Astrocyte of the spinal cord (primary cell): ENCODE results near the gene UNKL.
A peak's percentile ranks its signal among the peaks of the same experiment; 100 is the strongest.

ENCODE experiments used
- DNase-seq: peaks from one replicate; pipeline ENCODE4 v3.0.0; 2011; ENCODE audit warnings: low read depth, low spot score
- H3K4me3 ChIP-seq: 2 replicates; pipeline ENCODE4 v1.5.1; 2011; ENCODE audit warnings: low read depth, mild to moderate bottlenecking, low read length, moderate library complexity
- CTCF ChIP-seq: IDR thresholded peaks from 2 replicates; pipeline ENCODE4 v1.5.1; 2012; ENCODE audit warnings: low read depth, mild to moderate bottlenecking, low read length, inconsistent platforms
- in situ Hi-C: cut with HindIII; loops from 2 replicates; pipeline ENCODE4 v1.10.0; 2017; ENCODE audit warnings: low sequenced_read_pairs

Gene UNKL

GRCh38 chr16:1345651-1346421 lies 68.7 kb downstream of the UNKL start:
- in situ Hi-C loops, result no loop called here
- TF ChIP-seq CTCF, result no peak
- H3K4me3 ChIP-seq, result no peak overlapping the region

GRCh38 chr16:1345087-1345486 lies 69.4 kb downstream of the UNKL start:
- no peak for TF ChIP-seq CTCF
- H3K4me3 ChIP-seq, result no peak overlapping the region
- no peak for DNase-seq
- in situ Hi-C loops, result no loop called here

More at GRCh38 chr16:1345651-1346421, 68.7 kb downstream of the UNKL start:
- DNase-seq, result no peak

- in situ Hi-C loops, result no loop called here
- TF ChIP-seq CTCF, result no peak
- DNase-seq, result no peak
- H3K4me3 ChIP-seq, result no peak overlapping the region
These were observed 70.0 kb downstream of the UNKL start for GRCh38 chr16:1344499-1344898.

GRCh38 chr16:1343428-1344242 lies 70.9 kb downstream of the UNKL start:
- no peak overlapping the region for H3K4me3 ChIP-seq
- in situ Hi-C loops, result no loop called here
- DNase-seq, result no peak
- TF ChIP-seq CTCF, result no peak

GRCh38 chr16:1342526-1343427 lies 71.7 kb downstream of the UNKL start:
- TF ChIP-seq CTCF, result no peak
- no peak overlapping the region for H3K4me3 ChIP-seq
- peak; percentile 82 for DNase-seq
- in situ Hi-C loops, result no loop called here
